Right hindlimb (tissue), 1 donor: ENCODE results near the gene FAM151B.

Experiments used
- DNase-seq: peaks from one replicate; pipeline ENCODE4 v3.0.0-alpha.2; 2018

Gene FAM151B

DNA sequence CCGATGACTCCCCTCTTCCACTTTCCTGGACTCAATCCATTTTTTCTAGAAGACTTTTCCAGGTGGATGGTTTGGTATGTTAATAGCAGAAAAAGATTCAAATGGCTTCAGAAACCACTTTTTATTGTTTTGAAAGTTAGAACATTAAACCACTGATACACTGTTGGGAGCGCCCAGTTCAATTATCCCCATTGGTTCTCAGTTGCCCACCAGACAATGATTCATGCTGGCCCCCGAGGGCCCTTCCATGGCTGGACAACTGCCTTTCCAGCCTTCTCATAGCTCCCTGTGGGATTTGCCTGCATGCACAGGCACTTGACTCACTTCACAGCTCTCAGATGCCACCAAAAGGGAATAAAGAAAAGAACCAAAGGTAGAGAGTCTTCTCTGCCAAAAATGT, 103.5 kb downstream of the FAM151B start:
- no peak for DNase-seq

DNA sequence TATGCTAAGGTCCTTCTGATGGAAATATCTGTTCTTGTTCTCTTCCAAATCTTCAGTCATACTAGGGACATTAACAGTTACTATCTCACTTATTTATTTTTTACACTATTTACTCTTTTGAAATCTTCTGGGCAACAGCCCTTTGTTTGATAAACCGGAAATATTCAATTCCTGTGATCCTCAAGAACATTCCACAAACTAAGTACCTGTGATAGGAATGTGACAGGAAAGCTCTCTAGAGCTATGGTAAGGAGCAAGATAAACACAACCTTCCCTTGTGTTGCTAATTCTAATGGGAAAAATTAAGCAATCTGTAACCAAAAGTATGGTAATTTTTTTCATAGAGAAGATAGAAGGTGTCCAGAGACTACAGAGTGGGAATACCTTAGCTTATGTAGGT, 104.2 kb downstream of the FAM151B start:
- DNase-seq, result no peak
